ENCODE results near the gene ENPP7.

The ENPP7 gene

DNA sequence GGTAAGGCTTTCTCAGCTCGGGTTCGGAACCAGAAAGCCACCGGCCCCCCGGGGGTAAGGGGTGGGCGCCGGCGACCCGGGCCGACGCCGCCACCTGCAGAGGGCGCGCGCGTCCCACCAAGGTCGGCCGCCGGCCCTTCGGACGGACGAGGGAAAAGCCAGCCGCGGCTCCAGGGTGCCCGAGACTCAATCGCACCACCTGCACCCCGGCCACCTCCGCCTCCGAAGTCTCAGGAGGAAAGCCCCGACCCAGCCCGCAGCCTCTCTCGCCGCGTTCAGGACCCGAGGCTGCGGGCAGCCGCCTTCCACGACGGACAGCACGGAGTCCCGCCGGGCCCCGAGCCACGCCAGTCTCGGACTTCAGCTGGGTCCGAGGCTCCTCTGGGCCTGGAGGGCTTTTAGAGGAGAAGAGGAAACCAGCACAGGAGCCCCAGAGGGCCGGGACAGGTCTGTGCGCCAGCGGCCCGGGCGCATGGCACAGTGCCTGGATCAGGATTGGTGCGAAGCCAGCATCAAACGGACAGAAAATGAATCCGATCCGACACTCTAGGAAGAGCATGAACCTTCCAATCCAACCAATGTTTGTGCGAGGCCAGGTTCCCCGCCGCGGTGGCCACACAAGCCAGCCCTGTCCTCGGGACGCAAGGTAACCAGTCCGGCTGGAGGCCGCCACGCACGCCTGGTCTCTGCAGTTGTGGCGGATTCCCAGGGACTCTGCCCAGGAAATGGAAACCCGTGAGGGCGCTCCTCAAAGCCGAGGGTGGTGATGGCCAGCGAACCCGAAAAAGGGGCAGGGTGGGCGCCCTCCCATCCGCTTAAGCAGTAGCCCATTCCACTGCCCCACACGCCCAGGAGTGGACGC lies 59.4 kb downstream of the ENPP7 start:
- in situ Hi-C loops (cut with MboI; ENCODE audit: low sequenced_read_pairs), result no loop called here

GRCh38 chr17:79790805-79791734 lies 60.3 kb downstream of the ENPP7 start:
- in situ Hi-C loops (cut with MboI; ENCODE audit: low sequenced_read_pairs), result no loop called here

- in situ Hi-C loops (cut with MboI; ENCODE audit: low sequenced_read_pairs), result no loop called here
These were observed 61.0 kb downstream of the ENPP7 start for GRCh38 chr17:79791735-79792161.
